Endometrial microvascular endothelial cells (primary cell): ENCODE results near the gene GOLGA6L9. TPM values are rescaled to one million over a fixed set of nuclear protein-coding genes. Genes with fewer than 3 reads are reported as not detected.
"Not testable (repeated sequence)": the region's sequence is repeated elsewhere in the genome, so short reads cannot be mapped to it uniquely, and the experiment has no call there.

ENCODE experiments used
- in situ Hi-C: cut with HindIII; loops from 2 replicates; pipeline ENCODE4 v1.10.0; 2017; ENCODE audit warnings: low sequenced_read_pairs, low pct_unique_long_range_greater_than_20kb; ENCODE audit errors: inconsistent ontology term
- total RNA-seq: library from RNA; depleted of rRNA; stranded (reverse); fragments of >200 nt; gene quantifications from one replicate; pipeline ENCODE4 v1.2.3, GENCODE V29; 2015; ENCODE audit errors: inconsistent ontology term

Gene GOLGA6L9
- total RNA-seq, result 0.74 TPM

DNA sequence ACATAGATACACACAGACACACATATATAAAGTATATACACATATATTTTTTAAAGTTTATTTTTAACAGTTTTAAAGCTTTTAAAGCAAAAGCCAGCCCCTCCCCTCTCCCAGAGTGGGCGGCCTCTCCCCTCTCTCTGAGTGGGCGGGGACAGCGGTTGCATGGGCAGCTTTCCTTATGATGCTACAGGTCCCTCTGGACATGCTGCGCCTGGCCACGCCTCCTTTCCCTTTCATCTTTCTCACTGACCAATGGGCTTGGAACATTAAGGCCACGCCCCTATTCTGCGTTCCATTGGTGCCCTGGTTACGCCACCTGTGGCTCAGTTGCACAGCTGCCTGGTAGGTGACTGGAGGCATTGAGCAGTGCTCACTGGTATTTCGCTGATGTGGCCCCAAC, at the start of gene GOLGA6L9:
Gene GOLGA6L9 (plus strand): TSS at position 124 of the 400 bp plus-strand sequence. CDS start 264 bp downstream, at position 388.
- in situ Hi-C loops, result not testable (repeated sequence)

GRCh38 chr15:82381330-82381955, 48.2 kb upstream of the GOLGA6L9 start:
- in situ Hi-C loops, result not testable (repeated sequence)

DNA sequence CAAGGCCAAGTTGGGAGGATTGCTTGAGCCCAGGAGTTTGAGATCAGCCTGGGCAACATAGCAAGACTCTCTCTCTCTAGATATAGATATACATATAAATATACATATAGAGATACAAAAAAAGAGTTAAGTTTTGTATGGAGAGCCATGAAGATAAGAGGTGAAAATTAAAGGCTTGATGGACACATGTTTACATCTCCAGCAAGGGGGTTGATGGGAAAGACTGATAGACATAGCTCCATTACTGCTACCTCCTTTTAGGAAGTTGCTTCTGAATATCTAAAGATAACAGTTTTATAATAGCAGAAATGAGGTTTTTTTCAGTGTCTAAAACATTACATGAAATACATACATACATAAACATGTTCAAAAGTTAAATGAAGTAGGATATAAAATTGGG, 42.4 kb upstream of the GOLGA6L9 start:
- in situ Hi-C loops, result not testable (repeated sequence)

DNA sequence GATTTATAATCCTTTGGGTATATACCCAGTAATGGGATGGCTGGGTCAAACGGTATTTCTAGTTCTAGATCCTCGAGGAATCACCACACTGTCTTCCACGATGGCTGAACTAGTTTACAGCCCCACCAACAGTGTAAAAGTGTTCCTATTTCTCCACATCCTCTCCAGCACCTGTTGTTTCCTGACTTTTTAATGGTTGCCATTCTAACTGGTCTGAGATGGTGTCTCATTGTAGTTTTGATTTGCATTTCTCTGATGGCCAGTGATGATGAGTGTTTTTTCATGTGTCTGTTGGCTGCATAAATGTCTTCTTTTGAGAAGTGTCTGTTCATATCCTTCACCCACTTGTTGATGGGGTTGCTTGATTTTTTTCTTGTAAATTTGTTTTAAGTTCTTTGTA, 39.5 kb upstream of the GOLGA6L9 start:
- in situ Hi-C loops, result not testable (repeated sequence)

GRCh38 chr15:82392077-82392476, 37.5 kb upstream of the GOLGA6L9 start:
- in situ Hi-C loops, result not testable (repeated sequence)

DNA sequence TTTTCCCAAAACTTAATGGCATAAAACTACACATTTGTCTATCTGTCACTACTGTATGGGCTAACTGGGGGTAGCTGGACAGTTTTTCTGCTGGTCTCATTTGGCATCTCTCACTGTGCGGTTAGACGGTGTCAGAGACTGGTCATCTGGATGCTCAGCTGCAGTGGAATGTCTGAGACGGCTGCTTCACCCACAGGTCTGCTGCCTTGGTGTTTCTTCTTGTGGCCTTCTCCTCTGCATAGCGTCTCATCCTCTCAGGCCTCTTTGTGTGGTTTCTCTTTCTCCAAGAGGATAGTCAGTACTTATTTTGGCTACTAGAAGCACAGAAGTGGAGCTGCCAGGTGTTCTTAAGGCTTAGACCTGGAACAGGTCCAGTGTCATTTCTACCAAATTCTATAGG, 35.9 kb upstream of the GOLGA6L9 start:
- in situ Hi-C loops, result no loop called here

DNA sequence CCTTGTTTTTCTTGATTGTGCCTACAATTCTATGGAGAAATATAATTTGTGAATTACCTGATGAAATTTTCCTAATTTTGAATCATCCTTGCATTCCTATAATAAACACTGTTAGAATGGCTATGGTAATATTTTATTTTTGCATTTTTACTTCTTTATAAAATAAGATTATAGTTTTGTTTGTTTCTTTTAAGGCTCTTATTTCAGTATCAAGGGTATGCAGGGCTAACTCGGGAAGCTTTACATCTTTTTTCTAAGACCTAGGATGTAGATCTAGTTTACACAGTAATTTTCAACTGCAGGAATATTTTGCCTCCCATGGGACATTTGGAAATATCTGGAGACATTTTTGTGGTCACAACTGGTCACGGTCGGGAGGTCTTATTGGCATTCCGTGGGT, 33.8 kb upstream of the GOLGA6L9 start:
- in situ Hi-C loops, result not testable (repeated sequence)

- in situ Hi-C loops, result no loop called here
These were observed 31.8 kb upstream of the GOLGA6L9 start for GRCh38 chr15:82397817-82398216.

DNA sequence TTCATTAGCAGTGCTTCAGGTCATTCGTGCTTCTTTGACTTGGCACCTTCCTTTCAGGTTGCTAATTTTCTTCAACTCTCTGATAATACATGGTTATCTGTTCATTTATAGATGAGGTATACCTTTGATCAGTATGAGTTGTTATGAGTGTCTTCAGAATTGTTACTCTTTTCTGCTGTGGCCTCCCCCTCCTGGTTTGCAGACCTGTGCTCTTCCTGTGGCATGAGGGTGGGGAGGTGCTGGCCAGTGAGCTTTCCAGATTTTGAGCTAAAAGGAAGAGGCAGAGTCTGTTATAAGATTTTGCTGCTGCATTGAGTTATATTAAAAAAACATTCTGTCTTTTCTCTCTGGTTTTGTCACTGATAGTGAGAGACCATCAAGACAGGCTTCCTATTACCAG, 30.8 kb upstream of the GOLGA6L9 start:
- in situ Hi-C loops, result no loop called here

DNA sequence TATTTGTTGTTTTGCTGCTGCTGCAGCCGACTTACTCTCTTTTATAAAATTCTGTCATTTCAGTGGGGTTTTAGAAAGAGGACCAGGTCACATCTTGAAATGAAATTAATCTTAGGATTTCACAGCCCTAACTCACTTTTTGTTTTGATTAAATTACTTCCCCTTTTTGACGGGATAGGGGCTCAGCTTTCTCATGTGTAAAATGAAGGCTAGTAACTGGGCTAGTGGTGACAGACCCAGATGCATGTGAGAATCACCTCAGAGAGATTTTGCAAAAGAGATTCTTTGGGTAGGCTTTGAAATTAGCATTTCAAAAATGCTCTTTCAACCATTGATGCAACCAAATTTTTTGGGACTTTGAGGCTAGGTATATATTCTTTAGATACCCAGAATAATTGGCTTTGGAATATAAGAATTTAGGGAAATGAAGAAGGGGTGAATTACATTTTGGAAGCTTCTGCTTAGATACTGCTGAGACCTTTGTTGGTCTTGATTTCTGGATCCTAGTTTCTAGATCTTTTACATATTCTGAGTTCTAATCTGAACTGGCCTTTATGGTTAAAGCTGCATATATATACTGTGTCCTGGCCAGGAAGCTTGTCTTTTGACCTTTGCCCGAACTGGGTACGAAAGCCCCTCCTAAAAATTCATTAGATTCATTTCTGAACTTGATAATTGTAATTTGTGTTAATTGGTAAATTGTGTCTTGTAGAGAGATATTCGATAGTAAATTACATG, 30.1 kb upstream of the GOLGA6L9 start:
- in situ Hi-C loops, result not testable (repeated sequence)

DNA sequence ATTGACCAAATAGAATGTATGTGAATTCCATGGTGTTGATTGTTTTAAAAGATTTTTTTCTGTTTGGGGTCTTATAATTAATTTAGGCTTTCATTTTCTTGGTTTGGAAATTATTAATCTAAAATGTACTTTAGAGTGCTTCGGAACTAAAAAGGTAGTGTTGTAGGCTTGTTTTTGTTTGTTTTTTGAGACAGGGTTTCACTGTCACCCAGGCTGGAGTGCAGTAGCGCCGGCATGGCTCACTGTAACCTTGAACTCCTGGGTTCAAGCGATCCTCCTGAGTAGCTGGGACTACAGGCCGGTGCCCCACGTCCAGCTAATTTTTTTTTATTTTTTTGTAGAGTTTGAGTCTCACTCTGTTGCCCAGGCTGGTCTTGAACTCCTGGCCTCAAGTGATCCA, 27.7 kb upstream of the GOLGA6L9 start:
- in situ Hi-C loops, result not testable (repeated sequence)

DNA sequence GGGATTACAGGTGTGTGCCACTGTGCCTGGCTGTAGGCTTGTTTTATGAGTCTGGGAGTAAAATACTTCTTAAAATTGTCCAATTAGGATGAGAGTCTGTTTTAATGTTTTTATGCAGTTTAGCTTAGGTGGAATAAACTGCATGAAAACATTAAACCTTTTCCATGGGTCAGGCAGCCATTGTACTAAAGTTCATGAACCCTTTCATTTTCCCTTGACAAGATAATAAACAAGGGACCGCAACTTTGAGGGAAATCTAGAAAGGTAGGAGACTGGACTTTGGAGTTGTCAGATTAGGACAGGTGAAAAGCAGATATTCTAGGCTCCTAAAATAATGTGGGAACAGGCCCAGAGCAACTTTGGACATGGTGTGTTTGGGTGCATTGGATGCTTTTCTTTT, 27.3 kb upstream of the GOLGA6L9 start:
- in situ Hi-C loops, result not testable (repeated sequence)

DNA sequence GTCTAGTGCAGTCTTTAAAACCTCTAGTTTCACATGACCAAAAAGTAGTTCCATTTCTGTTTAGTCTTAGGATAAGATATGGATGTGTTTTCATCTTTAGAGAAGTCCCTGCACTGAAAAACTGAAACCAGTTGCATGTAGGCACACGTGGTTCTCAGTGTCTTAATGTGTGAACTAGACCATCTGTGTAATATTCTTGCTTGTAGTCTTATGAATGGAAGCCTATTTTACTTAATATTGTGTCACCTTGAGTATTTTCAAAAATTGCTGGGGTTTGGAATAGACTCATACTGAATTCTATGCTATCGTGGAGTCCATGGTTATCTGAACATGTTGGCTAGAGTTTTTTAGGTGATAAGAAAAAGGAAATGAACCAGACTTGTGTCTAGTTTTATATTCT, 23.4 kb upstream of the GOLGA6L9 start:
- in situ Hi-C loops, result not testable (repeated sequence)

- in situ Hi-C loops, result not testable (repeated sequence)
These were observed 19.3 kb upstream of the GOLGA6L9 start for GRCh38 chr15:82410306-82410705.

DNA sequence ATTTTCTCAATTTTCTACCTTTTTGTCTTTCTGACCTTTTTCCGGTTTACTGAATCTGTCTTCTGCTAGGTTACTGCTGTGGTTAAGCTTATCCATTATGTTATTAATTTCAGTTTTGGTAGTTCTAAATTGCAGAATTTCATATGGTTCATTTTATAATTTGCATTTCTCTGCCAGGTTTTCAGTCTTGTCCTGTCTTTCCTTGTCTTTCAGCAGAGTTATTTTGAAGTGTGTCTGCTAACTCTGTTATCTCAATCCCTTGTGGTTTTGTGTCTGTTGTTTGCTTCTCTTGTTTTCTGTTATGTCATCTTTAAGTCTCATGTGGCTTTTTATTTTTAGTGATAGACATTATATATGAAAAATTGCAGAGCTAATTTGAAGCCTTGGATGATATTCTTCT, 18.0 kb upstream of the GOLGA6L9 start:
- in situ Hi-C loops, result not testable (repeated sequence)

DNA sequence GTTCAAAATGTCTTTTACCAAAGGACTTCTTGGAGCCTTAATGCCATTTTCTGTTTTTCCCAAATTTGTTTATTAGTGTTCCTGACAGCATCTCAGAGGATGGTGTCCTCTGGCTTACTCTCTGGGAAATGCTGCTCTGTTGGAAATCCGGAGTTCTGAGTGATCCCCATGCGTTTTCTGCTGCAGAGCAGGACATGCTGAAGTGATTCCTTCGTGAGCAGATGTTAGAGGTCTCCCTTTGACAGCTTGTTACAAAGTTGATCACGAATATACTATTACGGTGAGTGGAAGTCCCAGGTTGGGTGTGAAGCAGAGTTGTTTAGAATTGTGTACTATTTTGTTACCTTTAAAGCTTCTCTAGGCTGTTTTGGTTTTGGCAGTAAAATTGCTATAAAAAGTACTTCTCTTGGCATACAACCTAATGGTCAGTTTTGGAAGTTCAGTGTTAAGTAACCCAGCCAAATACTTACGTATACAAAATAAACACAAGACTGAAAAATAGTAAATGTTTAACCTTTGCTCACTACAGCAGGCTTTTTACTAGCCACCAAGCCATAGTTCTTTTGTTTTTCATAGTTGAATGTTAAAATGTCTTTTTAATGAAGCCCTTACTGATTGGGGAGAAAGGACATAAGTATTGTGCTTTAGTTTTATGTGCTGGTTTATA, 15.0 kb upstream of the GOLGA6L9 start:
- in situ Hi-C loops, result not testable (repeated sequence)

DNA sequence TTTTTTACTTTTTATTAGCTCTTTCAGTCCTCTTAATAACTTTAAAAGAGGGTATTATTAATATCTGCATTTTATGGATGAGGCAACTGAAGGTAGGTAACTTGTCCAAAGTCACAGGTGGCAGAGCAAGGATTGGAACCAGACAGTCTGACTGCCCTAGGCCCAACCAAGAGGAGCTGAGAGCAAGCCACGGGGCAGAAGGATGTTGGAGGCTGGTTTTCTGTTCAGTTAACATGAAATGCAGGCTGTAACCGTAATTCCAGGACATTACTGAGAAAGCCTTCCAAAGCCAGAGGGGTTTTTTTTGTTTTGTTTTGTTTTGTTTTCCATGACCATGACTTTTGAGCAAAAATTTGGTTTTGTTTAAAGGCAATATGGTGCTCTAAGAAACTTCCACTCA, 9.1 kb upstream of the GOLGA6L9 start:
- in situ Hi-C loops, result not testable (repeated sequence)

DNA sequence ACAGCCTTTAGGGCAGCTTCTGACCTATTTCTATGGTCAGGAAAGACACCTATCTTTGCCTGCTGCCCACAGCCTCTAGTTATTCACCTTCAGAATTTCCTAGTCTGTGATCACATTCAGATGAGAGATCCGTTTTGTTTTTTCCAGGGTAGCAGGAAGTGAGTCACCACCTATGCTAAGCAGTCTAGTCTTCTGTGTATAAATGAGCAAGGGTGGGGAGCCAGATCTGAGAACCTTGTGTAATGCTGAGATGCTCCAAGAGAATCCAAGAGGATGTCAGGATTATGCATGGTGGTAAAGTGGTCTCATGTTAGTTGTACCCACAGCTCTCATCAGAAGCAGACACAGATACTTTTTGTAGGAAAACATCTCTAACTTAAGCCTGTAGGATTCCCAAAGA, 8.7 kb upstream of the GOLGA6L9 start:
- in situ Hi-C loops, result not testable (repeated sequence)

DNA sequence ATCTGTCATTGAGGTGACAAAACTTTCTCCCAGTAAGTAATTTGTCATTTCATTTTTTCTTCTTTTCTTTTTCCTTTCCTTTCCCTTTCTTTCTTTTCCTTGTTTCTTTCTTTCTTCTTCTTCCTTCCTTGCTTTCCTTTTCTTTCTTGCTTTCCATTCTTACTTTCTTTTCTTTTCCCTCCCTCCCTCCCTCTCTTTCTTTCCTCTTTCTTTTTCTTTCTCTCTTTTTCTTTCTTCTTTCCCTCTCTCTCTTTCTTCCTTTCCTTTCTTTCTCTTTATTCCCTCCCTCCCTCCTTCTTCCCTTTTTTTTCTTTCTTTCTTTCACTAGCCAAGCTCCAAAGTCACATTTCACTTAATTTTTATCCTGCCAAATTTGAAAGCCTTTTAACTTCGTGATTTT, 2.5 kb upstream of the GOLGA6L9 start:
- in situ Hi-C loops, result not testable (repeated sequence)

DNA sequence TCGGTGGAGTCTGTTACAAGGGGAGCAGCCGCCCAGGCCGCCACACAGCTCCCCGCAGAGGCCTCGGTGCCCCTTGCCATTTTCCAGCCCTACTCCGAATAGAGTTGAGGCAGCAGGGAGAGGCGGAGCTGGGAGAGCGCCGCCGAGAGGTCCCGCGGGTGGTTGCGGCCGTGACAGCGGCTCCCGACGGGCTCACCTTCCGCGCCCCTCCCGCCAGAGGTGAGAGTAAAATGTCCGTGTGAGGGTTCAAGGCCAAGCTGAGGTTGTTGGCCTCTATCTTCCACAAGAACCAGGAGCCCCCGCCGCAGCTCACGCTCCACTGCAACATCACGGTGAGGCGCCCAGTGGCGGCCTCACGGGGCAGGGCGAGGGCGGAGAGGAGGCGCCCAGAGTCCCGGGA, 15.8 kb downstream of the GOLGA6L9 start:
- in situ Hi-C loops, result not testable (repeated sequence)
